HL-60 (cell line): ENCODE measurements around the gene PRKACB.

ENCODE experiments used
- DNase-seq, 2 experiments: peaks; one replicate each; pipeline ENCODE4 v3.0.0-alpha.2; 2010 to 2020; ENCODE audit warnings: low read depth in 1 of 2, low spot score in 1 of 2
- H3K27ac ChIP-seq: fragments of 250-450 bp; sonication (Bioruptor Pico); replicated peaks from 2 replicates; pipeline ENCODE4 v1.5.1; 2020; ENCODE audit warnings: mild to moderate bottlenecking, moderate library complexity
- H3K27me3 ChIP-seq: fragments of 250-450 bp; sonication (Bioruptor Pico); 2 replicates; pipeline ENCODE4 v1.5.1; 2021; ENCODE audit warnings: mild to moderate bottlenecking, moderate library complexity; ENCODE audit not compliant: insufficient read depth, poor library complexity, severe bottlenecking
- H3K4me3 ChIP-seq: replicated peaks from 2 replicates; pipeline ENCODE4 v1.5.1; 2011; ENCODE audit warnings: mild to moderate bottlenecking, control low read depth, low read length; ENCODE audit not compliant: insufficient read depth
- CTCF ChIP-seq: IDR thresholded peaks from one replicate; pipeline ENCODE4 v1.5.1; 2011; ENCODE audit warnings: low read length, control low read depth, inconsistent platforms; ENCODE audit not compliant: insufficient read depth
- GABPA ChIP-seq: IDR thresholded peaks from 2 replicates; pipeline ENCODE4 v1.6.1; 2012; ENCODE audit warnings: low read depth
- POLR2AphosphoS5 ChIP-seq: IDR thresholded peaks from 2 replicates; pipeline ENCODE4 v1.6.1; 2012; ENCODE audit warnings: low read depth
- REST ChIP-seq: IDR thresholded peaks from 2 replicates; pipeline ENCODE4 v1.6.1; 2012; ENCODE audit warnings: low read depth; ENCODE audit not compliant: insufficient replicate concordance
- SPI1 ChIP-seq: IDR thresholded peaks from 2 replicates; pipeline ENCODE4 v1.6.1; 2012; ENCODE audit warnings: low read depth, mild to moderate bottlenecking, borderline replicate concordance

PRKACB gene

DNA sequence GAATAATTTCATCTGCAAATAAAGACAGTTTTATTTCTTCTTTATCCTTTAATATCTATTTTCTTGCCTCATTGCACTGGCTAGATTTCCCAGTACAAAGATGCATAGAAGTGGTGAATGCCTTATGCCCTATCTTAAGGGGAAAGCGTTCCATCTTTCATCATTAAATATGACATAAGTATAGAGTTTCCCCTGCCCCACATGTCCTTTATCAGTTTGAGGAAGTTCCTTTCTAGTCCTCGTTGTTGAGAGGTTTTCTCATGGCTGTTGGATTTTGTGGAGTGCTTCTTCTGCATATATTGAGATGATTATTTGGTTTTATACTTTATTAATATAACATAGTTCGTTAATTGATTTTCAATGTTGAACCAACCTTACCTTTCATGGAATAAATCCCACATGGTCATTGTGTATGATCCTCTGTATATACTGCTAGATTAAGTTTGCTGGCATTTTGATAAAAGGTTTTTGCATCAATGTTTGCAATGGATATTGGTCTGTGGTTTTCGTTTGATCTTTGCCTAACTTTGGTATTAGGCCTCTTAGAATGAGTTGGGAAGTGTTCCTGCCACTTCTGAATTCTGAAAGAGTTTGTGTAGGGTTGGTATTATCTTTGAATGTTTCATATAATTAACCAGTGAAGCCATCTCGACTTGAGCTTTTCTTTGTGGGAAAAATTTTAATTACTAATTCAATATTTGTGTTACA is 15.6 kb downstream of the PRKACB start:
- TF ChIP-seq REST (no peak), SPI1 (peak; percentile 71)
- Histone ChIP-seq H3K27ac (peak overlapping the region; percentile 41), H3K4me3 (no peak overlapping the region), H3K27me3 (no peaks in the 10 kb centered on the region)
- peak in 1 of 2 experiments; percentile 46 for DNase-seq

GRCh38 chr1:84162295-84162694 is 18.2 kb downstream of the PRKACB start:
- no peak for DNase-seq
- no peaks in the 10 kb centered on the region for H3K27me3 ChIP-seq
- TF ChIP-seq SPI1 (no peak), REST (no peak), CTCF (no peak), GABPA (no peak), POLR2AphosphoS5 (no peak)
- H3K27ac ChIP-seq, result no peak overlapping the region
- no peak overlapping the region for H3K4me3 ChIP-seq

DNA sequence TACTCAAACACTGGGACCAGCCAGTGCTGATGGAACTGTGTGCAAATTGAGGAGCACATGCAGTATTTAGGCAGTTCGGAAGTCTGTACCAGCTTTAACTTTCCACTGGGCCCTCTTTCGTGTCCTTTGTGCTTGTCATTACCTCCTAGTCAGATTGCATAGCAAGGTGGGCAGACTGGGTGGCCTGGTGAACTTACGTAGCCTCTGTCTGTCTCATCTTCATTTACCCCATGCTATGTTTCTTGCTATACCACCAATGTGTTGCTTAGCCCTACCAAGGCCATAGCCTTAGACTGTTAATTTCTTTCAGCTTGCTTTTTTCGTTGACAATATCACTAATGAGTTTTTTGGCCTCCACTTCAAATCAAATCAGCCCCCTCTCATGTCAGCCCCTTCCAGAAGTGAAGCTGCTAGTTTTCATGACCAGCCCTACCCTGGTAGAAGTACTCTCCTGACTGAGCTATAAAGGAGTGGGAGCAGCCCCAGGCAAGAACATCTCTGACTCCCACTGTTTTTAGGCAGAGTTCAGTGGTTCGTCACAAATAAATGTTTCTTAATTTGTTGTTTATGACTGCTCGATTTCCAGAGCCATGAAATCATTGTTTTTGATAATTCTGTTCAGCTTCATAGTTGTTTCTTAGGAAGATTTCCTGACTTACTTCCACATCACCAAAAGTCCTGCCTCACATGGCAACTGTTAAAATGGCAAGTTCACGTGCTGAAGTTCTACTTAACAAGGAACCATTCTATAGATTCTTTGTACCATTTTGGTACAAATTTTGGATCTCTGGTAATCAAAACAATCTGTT is 19.3 kb downstream of the PRKACB start:
- TF ChIP-seq POLR2AphosphoS5, result no peak
- TF ChIP-seq CTCF, result no peak
- TF ChIP-seq SPI1, result no peak
- no peak for TF ChIP-seq REST
- no peak for TF ChIP-seq GABPA
- no peak for DNase-seq
- Histone ChIP-seq H3K4me3 (no peak overlapping the region), H3K27me3 (no peaks in the 10 kb centered on the region), H3K27ac (no peak overlapping the region)
